GM21360 (cell line): Measurements from ENCODE around the gene RNF151.

ENCODE experiments used
- ATAC-seq: cut with Tn5 transposase; IDR thresholded peaks from one replicate; pipeline ENCODE4 v1.9.1; 2021; ENCODE audit warnings: mild to moderate bottlenecking, moderate library complexity; ENCODE audit not compliant: unreplicated experiment

RNF151 gene

GRCh38 chr16:1976216-1976520 is 9.5 kb downstream of the RNF151 start:
- ATAC-seq, result no peak

DNA sequence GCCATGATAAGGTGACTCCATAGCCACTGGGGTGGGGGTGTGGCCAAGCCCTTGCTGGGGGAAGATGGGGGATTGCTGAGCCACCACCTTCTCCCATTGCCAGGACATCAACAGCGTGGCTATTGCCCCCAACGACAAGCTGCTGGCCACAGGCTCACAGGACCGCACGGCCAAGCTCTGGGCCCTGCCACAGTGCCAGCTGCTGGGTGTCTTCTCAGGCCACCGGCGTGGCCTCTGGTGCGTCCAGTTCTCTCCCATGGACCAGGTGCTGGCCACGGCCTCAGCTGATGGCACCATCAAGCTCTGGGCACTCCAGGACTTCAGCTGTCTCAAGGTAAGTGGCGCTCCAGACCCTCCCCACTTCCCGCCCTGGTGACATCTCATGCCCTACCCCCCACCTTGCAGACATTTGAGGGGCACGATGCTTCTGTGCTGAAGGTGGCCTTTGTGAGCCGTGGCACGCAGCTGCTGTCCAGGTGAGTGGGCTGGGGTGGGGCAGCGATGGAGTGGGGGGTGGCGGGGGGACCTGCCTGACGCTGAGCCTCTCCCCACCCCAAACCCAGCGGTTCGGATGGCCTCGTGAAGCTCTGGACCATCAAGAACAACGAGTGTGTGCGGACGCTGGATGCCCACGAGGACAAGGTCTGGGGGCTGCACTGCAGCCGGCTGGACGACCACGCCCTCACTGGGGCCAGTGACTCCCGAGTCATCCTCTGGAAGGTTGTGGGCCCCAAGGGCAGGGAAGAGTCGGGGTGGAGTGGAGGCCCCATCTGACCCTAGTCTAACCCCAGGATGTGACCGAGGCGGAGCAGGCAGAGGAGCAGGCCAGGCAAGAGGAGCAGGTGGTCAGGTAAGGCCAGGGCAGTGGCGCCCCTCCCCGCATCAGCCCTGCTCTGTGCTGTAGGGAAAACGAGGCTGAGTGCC is 10.6 kb downstream of the RNF151 start:
- ATAC-seq, result no peak

- ATAC-seq, result no peak
Measured at GRCh38 chr16:1977875-1978268, 11.2 kb downstream of the RNF151 start.

GRCh38 chr16:1978476-1979120 is 11.9 kb downstream of the RNF151 start:
- no peak for ATAC-seq

DNA sequence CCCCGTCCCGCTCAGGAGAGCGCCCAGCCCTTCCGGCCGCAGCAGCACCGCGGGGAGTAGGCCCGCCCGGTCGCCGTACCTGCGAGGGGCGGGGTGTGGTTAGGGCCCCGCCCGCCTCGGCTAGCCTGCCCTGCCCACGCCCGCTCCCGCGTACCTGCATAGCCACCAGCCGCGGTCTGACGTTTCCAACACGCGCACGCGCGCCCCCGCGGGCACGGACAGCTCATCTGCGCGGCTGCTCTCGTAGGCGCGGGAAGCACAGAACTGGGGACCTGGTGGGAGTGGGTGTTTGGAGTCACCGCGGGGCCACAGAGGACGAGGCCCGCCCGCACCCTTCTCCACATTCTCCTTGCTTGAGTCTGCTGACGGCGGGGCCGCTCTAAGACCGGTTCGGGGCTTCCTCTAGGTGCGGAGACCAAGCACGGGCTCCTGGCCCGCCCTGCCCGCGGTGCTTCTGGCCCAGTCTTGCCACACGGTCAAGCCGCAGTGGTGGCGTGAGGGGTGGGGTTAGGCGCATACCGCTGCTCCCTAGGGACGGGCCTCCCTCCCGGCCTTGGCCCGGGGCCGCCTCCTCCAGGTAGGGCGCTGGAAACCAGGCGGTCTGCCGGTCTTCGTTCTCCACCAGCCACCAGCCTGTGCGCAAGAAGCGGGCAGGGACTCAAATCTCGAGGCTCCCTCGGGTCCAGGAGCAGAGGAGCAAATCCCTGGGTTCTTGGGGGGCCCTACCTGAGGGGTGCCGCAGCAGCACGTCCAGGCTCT is 12.8 kb downstream of the RNF151 start:
- ATAC-seq, result no peak

DNA sequence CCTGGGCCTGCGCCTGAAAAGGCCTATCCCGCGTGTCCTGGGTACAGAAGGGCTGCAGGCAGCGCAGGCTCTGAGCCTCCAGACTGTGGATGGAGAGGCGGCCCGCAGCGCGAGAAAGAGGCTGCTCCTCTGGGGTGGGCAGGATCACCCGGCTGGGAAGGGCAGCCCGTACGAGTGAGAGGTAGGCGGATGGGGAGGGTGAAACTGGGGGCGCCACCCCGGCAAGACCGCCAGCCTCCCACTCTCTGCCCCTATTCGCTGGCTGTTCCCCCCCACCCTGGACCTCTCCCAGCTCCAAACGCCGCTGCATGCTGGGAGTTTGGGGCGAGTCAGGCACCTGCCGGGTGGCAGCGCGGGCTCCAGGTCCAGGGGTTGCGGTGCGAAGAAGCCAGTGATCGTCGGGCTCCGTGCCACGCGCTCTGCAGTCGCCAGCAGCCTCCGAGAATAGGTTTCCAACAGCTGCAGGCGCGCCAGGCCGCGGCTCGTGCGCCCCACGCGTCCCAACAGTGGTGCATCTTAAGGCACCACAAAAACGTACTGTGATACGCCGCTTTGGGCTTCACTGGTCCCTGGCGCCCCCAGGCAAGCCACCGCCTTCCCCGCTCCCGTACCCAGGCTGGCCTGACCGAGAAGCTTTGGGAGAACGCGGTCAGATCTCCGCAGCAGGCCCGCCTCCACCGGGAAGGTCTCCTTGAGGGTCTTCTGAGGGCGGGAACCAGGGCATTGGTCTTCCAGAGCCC is 13.5 kb downstream of the RNF151 start:
- ATAC-seq, result no peak

DNA sequence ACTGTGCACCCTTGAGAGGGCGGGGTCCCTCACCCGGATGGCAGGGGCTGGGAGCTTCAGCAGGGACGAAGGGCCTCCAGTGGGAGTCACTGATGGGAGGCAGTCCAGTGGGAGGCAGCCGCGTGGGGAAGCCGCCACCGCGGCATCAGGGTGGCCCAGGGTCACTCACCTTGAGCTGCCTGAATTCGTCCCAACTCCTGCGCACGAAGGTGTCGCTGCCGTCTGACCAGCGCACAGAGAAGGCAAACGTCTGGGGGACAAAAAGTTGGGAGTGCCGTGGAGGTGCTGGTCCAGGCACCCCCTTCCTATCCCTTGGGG is 14.1 kb downstream of the RNF151 start:
- no peak for ATAC-seq

GRCh38 chr16:1981398-1981836 is 14.8 kb downstream of the RNF151 start, which contains the start of gene NOXO1:
NOXO1 (minus strand) TSS chr16:1981469; CDS start chr16:1981179, 290 bp downstream.
- no peak for ATAC-seq

GRCh38 chr16:1982013-1982433 is 15.4 kb downstream of the RNF151 start:
- no peak for ATAC-seq

DNA sequence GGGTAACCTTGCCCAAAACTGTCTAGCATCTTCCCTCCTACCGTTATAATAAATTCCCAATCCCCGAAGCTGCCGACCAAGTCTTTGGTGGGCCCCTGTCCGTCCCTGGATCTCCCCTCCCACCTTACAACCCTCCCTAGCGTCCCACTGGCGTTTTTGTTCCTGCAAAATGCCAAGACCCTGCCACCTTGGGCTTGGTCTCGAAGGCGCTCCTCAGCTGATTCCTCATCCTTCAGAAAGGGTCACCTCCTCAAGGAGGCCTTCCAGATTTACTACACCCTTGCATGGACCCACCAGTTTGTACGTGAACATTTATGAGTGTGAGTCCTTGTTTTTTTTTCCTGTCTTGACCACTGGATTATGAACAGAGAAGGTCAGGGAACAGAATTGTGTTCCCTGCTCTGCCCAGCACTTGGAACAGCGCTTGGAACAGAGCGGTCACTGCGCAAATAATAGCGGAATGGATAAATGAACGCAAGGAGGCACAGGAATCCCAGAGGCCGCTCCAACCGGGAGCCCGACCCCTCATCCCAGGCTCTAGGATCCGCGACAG is 16.4 kb downstream of the RNF151 start:
- ATAC-seq, result no peak

DNA sequence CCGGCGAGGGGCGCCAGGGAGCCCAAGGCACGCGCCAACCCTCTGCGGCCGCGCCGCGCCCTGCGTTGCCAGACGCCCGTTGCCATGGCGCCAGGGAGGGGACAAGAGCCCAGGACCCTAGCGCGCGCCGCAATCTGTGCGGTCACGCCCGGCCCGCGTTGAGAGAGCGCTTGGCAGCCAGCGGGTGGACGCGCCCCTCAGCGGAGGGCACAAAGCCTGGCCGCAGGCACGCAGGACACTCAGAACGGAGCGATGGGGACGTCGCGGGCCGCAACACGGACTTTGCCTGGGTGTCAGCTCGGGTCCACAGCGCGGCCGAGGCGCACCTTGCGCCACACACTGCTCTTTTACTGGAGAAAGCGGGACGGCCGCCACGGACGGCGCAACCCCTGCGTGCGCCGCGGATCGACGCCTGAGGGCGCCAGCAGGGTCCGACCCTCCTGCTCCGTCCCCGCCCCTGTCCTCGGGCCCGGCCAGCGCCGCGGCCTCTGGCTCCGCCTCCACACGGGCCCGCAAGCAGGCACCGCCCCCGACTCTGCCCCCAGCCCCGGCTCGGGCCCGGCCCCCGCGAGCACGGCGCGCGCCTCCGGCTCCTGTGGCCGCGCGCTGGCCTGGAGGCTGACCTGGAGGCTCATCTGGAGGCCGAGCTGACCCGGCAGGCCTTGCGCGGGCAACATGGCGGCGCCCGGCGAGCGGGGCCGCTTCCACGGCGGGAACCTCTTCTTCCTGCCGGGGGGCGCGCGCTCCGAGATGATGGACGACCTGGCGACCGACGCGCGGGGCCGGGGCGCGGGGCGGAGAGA is 17.1 kb downstream of the RNF151 start, which contains the start of gene GFER:
TSS of gene GFER (plus strand) at position 650 of the 803 bp plus-strand sequence. CDS start at position 676, 26 bp downstream.
- peak; percentile 67 for ATAC-seq

GRCh38 chr16:1984347-1985225 is 17.9 kb downstream of the RNF151 start:
- peak; percentile 5 for ATAC-seq

DNA sequence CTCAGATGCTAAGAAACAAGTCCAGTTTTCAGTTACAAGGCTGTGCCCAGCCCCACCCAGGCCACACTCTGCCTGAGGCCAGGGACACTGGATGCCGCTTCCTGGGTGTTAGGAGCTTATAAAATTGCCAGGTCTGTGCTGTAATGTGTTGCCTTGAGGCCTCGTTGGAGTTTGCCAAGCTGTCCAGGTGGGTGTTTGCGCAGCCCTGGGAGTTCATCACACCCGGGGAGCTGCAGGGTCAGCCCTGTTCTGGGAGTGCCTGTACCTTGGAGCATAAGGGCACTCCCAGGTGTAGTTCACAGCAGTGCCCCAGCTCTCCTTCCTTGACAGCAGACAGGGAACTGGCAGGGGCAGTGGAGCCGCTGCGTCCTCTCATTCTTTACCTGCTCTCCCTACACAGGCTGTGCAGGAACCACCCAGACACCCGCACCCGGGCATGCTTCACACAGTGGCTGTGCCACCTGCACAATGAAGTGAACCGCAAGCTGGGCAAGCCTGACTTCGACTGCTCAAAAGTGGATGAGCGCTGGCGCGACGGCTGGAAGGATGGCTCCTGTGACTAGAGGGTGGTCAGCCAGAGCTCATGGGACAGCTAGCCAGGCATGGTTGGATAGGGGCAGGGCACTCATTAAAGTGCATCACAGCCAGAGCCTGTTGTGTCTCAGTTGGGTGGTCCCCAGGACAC is 19.0 kb downstream of the RNF151 start:
- ATAC-seq, result no peak

GRCh38 chr16:1987198-1987597 is 20.5 kb downstream of the RNF151 start:
- ATAC-seq, result no peak

DNA sequence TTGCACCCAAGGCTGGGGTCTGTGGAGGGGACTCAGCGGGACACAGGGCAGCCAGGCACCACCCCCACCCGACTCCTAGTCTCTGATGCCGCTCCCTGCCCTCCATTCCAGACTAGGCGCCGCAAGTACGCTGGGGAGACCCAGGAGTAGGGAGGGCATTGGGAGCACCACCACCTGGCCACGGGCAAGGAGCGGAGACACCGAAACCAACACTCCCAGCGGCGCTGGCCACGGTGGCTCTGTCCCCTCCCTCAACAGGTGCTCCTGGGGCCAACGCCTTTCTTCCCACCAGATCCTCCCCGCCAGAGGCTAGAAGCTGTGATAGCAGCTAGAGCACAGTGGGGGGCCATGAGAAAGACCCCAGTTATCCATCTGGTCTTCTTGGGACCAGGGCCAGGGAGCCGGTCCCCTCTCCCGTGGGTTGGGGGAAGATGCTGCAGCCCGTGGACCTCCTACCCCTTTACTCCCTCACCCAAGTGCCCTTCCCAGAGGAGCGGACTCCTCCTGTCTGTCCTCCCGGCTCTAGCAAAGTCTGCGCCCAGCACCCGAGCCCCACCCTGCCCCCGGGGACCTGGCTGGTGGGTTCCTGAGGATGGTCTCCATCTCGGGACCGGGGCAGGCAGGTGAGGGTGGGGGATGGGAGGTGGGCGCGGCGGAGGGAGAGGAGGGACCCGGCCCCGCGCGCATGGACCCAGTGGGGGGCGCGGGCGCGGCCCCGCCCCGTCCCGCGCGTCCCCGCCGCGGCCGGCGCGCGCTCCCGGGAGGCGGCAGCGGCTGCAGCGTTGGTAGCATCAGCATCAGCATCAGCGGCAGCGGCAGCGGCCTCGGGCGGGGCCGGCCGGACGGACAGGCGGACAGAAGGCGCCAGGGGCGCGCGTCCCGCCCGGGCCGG is 22.8 kb downstream of the RNF151 start, which contains the start of gene SYNGR3:
TSS of gene SYNGR3 (plus strand) at position 762 of the 892 bp plus-strand sequence. CDS start 133 bp downstream, outside the sequence.
- no peak for ATAC-seq

GRCh38 chr16:1990101-1990350 is 23.4 kb downstream of the RNF151 start:
- ATAC-seq, result no peak
